HepG2 (cell line): ENCODE data around the gene PFN1. TPM values are rescaled to one million over a fixed set of nuclear protein-coding genes. Genes with fewer than 3 reads are reported as not detected.

ENCODE experiments used
- MNT ChIP-seq: fragments of 450-650 bp; IDR thresholded peaks from 2 replicates; pipeline ENCODE4 v1.6.1; 2016
- NFRKB ChIP-seq: fragments of 450-650 bp; IDR thresholded peaks from 2 replicates; pipeline ENCODE4 v1.6.1; 2017
- SAP130 ChIP-seq: IDR thresholded peaks from 2 replicates; pipeline ENCODE4 v1.6.1; 2016; ENCODE audit warnings: low read depth
- SRSF1 ChIP-seq: fragments of 200-400 bp; formaldehyde crosslinking; optimal IDR thresholded peaks from 2 replicates; pipeline ENCODE3; 2017; ENCODE audit warnings: mild to moderate bottlenecking, low read depth, low read length, moderate library complexity
- TBP ChIP-seq: sonication (generic); formaldehyde crosslinking; IDR thresholded peaks from 2 replicates; pipeline ENCODE4 v1.5.0; 2020; ENCODE audit warnings: missing genetic modification reagents
- ZNF350 ChIP-seq: sonication (generic); formaldehyde crosslinking; IDR thresholded peaks from 2 replicates; pipeline ENCODE4 v1.4.0; 2020; ENCODE audit warnings: mild to moderate bottlenecking, low read depth, missing genetic modification reagents, borderline replicate concordance
- ZNF468 ChIP-seq: sonication (generic); formaldehyde crosslinking; IDR thresholded peaks from 2 replicates; pipeline ENCODE4 v1.8.0; 2022; ENCODE audit warnings: mild to moderate bottlenecking, moderate library complexity, missing genetic modification reagents
- ZNF615 ChIP-seq: sonication (generic); formaldehyde crosslinking; IDR thresholded peaks from 2 replicates; pipeline ENCODE4 v1.5.0; 2020; ENCODE audit warnings: mild to moderate bottlenecking, missing genetic modification reagents, borderline replicate concordance
- ZNF768 ChIP-seq: sonication (generic); formaldehyde crosslinking; IDR thresholded peaks from 2 replicates; pipeline ENCODE4 v1.4.0; 2020; ENCODE audit warnings: missing genetic modification reagents
- ZNF777 ChIP-seq: sonication (generic); formaldehyde crosslinking; IDR thresholded peaks from 2 replicates; pipeline ENCODE4 v1.4.0; 2020; ENCODE audit warnings: missing genetic modification reagents
- ZSCAN9 ChIP-seq: IDR thresholded peaks from 2 replicates; pipeline ENCODE4 v1.6.1; 2016; ENCODE audit warnings: borderline replicate concordance
- polyA plus RNA-seq, 8 experiments: library from polyadenylated mRNA; depleted of rRNA in 3 of 8; stranded (reverse) in 7 of 8; unstranded in 1 of 8; fragments of >200 nt; fragmentation: Illumina TruSeq in 4 of 8; extraction: Trizol in 4 of 8; gene quantifications; 2 replicates each; pipeline versions ENCODE4 v1.2.1 to v1.2.3, GENCODE V29; 2011 to 2016; ENCODE audit warnings: low read depth in 4 of 8, missing spikeins in 1 of 8, mixed read lengths in 1 of 8; ENCODE audit not compliant: insufficient read depth in 1 of 8
- total RNA-seq, 5 experiments: library from RNA; depleted of rRNA; stranded (reverse); fragments of >200 nt; fragmentation: Illumina TruSeq; extraction: Trizol; gene quantifications; 2 replicates each; pipeline ENCODE4 v1.2.3, GENCODE V29; 2016; ENCODE audit warnings: low read depth in 1 of 5
- TF ChIP-seq, protein P1 (sequence below): sonication (generic); formaldehyde crosslinking; IDR thresholded peaks from 2 replicates; pipeline ENCODE4 v1.4.0; 2020; ENCODE audit warnings: missing genetic modification reagents, borderline replicate concordance

PFN1 gene
- total and polyA plus RNA-seq, 2 of the 13 experiments (the other 11 are each of a cell fraction or from before 2014, with no cell fraction given), result 494 to 613 TPM

- no peak for TF ChIP-seq ZNF615 (CRISPR knock-in tag)
- no peak; the same call in 1 of the 2 replicates for TF ChIP-seq ZNF350 (CRISPR knock-in tag)
- TF ChIP-seq, protein P1, sequence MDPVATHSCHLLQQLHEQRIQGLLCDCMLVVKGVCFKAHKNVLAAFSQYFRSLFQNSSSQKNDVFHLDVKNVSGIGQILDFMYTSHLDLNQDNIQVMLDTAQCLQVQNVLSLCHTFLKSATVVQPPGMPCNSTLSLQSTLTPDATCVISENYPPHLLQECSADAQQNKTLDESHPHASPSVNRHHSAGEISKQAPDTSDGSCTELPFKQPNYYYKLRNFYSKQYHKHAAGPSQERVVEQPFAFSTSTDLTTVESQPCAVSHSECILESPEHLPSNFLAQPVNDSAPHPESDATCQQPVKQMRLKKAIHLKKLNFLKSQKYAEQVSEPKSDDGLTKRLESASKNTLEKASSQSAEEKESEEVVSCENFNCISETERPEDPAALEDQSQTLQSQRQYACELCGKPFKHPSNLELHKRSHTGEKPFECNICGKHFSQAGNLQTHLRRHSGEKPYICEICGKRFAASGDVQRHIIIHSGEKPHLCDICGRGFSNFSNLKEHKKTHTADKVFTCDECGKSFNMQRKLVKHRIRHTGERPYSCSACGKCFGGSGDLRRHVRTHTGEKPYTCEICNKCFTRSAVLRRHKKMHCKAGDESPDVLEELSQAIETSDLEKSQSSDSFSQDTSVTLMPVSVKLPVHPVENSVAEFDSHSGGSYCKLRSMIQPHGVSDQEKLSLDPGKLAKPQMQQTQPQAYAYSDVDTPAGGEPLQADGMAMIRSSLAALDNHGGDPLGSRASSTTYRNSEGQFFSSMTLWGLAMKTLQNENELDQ (CRISPR knock-in tag), result no peak
- TF ChIP-seq SAP130 (CRISPR knock-in tag), result peak; percentile 81
- TF ChIP-seq ZNF777 (CRISPR knock-in tag), result no peak; the same call in none of the 2 replicates
- TF ChIP-seq ZNF768 (CRISPR knock-in tag), result peak; percentile 72; the same call in 1 of the 2 replicates
- TF ChIP-seq NFRKB, result no peak
- no peak for TF ChIP-seq MNT
- no peak; the same call in 1 of the 2 replicates for TF ChIP-seq ZSCAN9
- no peak for TF ChIP-seq ZNF468 (CRISPR knock-in tag)
- no peak for TF ChIP-seq SRSF1
- no peak for TF ChIP-seq TBP (CRISPR knock-in tag)
Measured at GRCh38 chr17:4948166-4948930, at the start of gene PFN1 (continued).
